Peyer's patch (tissue), 4 donors: ENCODE measurements around the gene ZFR. TPM values are rescaled to one million over a fixed set of nuclear protein-coding genes. Genes with fewer than 3 reads are reported as not detected.

ENCODE experiments used
- DNase-seq, 3 donors: peaks; one replicate each; pipeline ENCODE4 v3.0.0-alpha.2; 2017 to 2019
- H3K27ac ChIP-seq, 4 donors: fragments of 200-600 bp; sonication (generic); one replicate each; pipeline ENCODE4 v1.5.1; 2016 to 2019
- H3K27me3 ChIP-seq, 2 donors: fragments of 200-600 bp; sonication (generic); one replicate each; pipeline ENCODE4 v1.5.1; 2019
- H3K36me3 ChIP-seq, 3 donors: fragments of 200-600 bp; sonication (generic); one replicate each; pipeline ENCODE4 v1.5.1; 2016 to 2019
- H3K4me1 ChIP-seq, 4 donors: fragments of 200-600 bp; sonication (generic); one replicate each; pipeline ENCODE4 v1.5.1; 2016 to 2019
- H3K4me3 ChIP-seq, 4 donors: fragments of 200-600 bp; sonication (generic); 1 replicate in 3 of 4; 2 replicates in 1 of 4; pipeline ENCODE4 v1.5.1; 2016 to 2019; ENCODE audit warnings: mild to moderate bottlenecking in 1 of 4
- H3K9me3 ChIP-seq, 4 donors: fragments of 200-600 bp; sonication (generic); one replicate each; pipeline ENCODE4 v1.5.1; 2016 to 2019; ENCODE audit warnings: mild to moderate bottlenecking in 1 of 4
- POLR2A ChIP-seq, 2 donors: fragments of 450-650 bp; IDR thresholded peaks; one replicate each; pipeline ENCODE4 v1.5.1; 2017; ENCODE audit warnings: antibody characterized with exemption in 2 of 2, mild to moderate bottlenecking in 2 of 2, moderate library complexity in 2 of 2
- total RNA-seq, 4 donors: library from RNA; depleted of rRNA; stranded (reverse); fragments of >200 nt; gene quantifications; one replicate each; pipeline ENCODE4 v1.1.0, GENCODE V29; 2016
- TF ChIP-seq, protein P1 (sequence below), 6 experiments: fragments of 450-650 bp in 4 of 6; fragments of 200-600 bp in 2 of 6; sonication (generic) in 1 of 6; IDR thresholded peaks; one replicate each; pipeline ENCODE4 v1.5.1; 2017 to 2019; ENCODE audit warnings: antibody characterized with exemption in 6 of 6, mild to moderate bottlenecking in 3 of 6, moderate library complexity in 1 of 6

ZFR gene
- total RNA-seq, 4 donors from 2014 or later = 33.5 to 66.8 (median 50.9) TPM

- DNase-seq = no peak
- Histone ChIP-seq H3K4me3 (no peak overlapping the region), H3K36me3 (no peaks in the 10 kb centered on the region), H3K9me3 (peaks cover 0 to 5% (median 0%) of the 10 kb centered on the region in 4 donors), H3K27ac (no peak overlapping the region), H3K27me3 (no peaks in the 10 kb centered on the region), H3K4me1 (no peaks in the 10 kb centered on the region)
- TF ChIP-seq POLR2A (IDR thresholded peaks at IDR 0.05) = no peak
- TF ChIP-seq, protein P1, sequence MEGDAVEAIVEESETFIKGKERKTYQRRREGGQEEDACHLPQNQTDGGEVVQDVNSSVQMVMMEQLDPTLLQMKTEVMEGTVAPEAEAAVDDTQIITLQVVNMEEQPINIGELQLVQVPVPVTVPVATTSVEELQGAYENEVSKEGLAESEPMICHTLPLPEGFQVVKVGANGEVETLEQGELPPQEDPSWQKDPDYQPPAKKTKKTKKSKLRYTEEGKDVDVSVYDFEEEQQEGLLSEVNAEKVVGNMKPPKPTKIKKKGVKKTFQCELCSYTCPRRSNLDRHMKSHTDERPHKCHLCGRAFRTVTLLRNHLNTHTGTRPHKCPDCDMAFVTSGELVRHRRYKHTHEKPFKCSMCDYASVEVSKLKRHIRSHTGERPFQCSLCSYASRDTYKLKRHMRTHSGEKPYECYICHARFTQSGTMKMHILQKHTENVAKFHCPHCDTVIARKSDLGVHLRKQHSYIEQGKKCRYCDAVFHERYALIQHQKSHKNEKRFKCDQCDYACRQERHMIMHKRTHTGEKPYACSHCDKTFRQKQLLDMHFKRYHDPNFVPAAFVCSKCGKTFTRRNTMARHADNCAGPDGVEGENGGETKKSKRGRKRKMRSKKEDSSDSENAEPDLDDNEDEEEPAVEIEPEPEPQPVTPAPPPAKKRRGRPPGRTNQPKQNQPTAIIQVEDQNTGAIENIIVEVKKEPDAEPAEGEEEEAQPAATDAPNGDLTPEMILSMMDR (IDR thresholded peaks at IDR 0.05) = no peak
These were observed 101.4 kb downstream of the ZFR start for GRCh38 chr5:32343058-32343672.

DNA sequence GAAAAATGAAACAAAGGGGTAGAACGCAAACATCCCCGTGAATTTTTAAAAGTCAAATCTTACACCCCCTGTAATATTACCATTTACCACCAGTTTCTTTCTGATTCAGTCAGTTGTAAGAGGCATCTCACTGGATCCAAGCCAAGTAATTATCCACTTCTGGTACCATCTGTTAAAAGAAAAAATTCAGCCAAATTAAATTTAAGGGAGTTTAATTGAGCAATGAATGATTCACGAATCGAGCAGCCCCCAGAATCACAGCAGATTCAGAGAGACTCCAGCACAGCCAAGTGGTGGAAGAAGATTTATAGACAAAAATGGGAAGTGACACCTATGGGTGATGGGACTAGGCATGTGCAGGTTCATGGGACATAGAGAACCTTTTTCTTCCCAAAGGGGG, 101.9 kb downstream of the ZFR start:
- Histone ChIP-seq H3K9me3 (peaks cover 0 to 5% (median 0%) of the 10 kb centered on the region in 4 donors), H3K4me1 (no peaks in the 10 kb centered on the region), H3K27ac (no peak overlapping the region), H3K36me3 (no peaks in the 10 kb centered on the region), H3K27me3 (no peaks in the 10 kb centered on the region), H3K4me3 (no peak overlapping the region)
- no peak for DNase-seq
- TF ChIP-seq POLR2A (IDR thresholded peaks at IDR 0.05) = no peak
- TF ChIP-seq, protein P1 (IDR thresholded peaks at IDR 0.05) = no peak

DNA sequence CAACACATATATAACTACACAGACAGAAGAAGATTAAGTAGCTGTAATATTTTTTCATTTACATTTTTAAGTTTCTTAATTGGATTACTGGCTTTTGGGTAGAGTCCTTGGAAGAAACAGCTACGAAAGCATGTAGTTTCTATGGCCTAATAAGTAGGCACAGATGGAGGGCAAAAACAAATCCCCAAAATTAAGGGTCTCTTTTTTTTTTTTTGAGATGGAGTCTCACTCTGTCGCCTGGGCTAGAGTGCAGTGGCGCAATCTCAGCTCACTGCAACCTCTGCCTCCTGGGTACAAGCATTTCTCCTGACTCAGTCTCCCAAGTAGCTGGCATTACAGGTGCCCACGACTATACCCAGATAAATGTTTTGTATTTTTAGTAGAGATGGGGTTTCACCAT, 104.7 kb downstream of the ZFR start:
- TF ChIP-seq, protein P1 (IDR thresholded peaks at IDR 0.05) = no peak
- TF ChIP-seq POLR2A (IDR thresholded peaks at IDR 0.05) = no peak
- Histone ChIP-seq H3K27me3 (no peaks in the 10 kb centered on the region), H3K9me3 (peaks cover 0 to 5% (median 0%) of the 10 kb centered on the region in 4 donors), H3K4me1 (no peaks in the 10 kb centered on the region), H3K36me3 (no peaks in the 10 kb centered on the region), H3K4me3 (no peak overlapping the region), H3K27ac (no peak overlapping the region)
- DNase-seq = no peak

DNA sequence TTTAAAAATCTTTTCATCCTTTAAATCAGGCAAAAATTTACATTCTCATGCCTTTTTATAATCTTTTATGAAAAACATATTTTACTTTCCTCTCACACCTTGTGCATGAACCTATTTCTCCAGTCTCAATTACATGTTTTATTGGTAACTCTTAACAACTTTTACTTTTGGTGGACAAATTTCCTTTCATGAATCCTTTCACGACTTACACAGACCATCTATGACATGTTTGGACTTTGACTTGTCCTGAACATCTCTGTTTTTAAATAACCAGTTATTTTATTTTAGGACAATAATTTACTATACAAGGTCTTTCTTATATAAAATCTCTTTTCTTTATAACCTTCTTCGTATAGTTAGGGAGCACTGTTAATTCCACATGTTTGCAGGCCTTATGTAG, 105.3 kb downstream of the ZFR start:
- H3K27me3 ChIP-seq = no peaks in the 10 kb centered on the region
- H3K36me3 ChIP-seq = no peaks in the 10 kb centered on the region
- no peak overlapping the region for H3K27ac ChIP-seq
- TF ChIP-seq, protein P1 (IDR thresholded peaks at IDR 0.05) = no peak
- no peak for TF ChIP-seq POLR2A (IDR thresholded peaks at IDR 0.05)
- H3K9me3 ChIP-seq = peaks cover 0 to 5% (median 0%) of the 10 kb centered on the region in 4 donors
- no peak overlapping the region for H3K4me3 ChIP-seq
- H3K4me1 ChIP-seq = no peaks in the 10 kb centered on the region
- DNase-seq = no peak

DNA sequence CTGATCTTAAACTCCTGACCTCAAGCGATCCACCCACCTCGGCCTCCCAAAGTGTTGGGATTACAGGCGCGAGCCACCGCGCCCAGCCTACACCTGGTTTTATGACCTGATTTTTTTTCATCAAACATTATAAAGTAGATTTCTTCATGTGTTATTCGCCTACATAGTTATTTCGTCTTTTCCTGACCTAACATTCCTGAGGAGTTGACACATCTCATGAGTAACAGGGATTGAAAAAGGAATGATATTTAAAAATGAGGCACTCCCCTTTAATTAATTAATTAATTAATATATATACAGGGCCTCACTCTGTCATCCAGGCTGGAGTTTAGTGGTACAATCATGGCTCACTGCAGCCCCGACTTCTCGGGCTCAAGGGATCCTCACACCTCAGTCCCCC, 111.6 kb downstream of the ZFR start:
- H3K4me3 ChIP-seq = no peak overlapping the region
- no peaks in the 10 kb centered on the region for H3K36me3 ChIP-seq
- no peak for TF ChIP-seq POLR2A (IDR thresholded peaks at IDR 0.05)
- TF ChIP-seq, protein P1 (IDR thresholded peaks at IDR 0.05) = no peak
- H3K9me3 ChIP-seq = no peaks in the 10 kb centered on the region
- DNase-seq = no peak
- H3K27me3 ChIP-seq = no peaks in the 10 kb centered on the region
- H3K27ac ChIP-seq = no peak overlapping the region
- H3K4me1 ChIP-seq = peaks cover 0 to 3% (median 0%) of the 10 kb centered on the region in 4 donors
